Esophagus squamous epithelium (tissue), 4 donors: ENCODE measurements around the gene FANCE.
A peak's percentile ranks its signal among the peaks of the same experiment; 100 is the strongest.

Experiments
- POLR2A ChIP-seq, 4 donors: fragments of 450-650 bp; IDR thresholded peaks; one replicate each; pipeline ENCODE4 v1.6.1; 2017; ENCODE audit warnings: antibody characterized with exemption in 4 of 4, mild to moderate bottlenecking in 4 of 4, moderate library complexity in 3 of 4
- TF ChIP-seq, protein P1 (sequence below), 6 experiments: fragments of 450-650 bp in 4 of 6; fragments of 200-600 bp in 2 of 6; sonication (generic) in 2 of 6; IDR thresholded peaks; one replicate each; pipeline ENCODE4 v1.5.1; 2016 to 2019; ENCODE audit warnings: antibody characterized with exemption in 6 of 6, mild to moderate bottlenecking in 4 of 6, moderate library complexity in 4 of 6

DNA sequence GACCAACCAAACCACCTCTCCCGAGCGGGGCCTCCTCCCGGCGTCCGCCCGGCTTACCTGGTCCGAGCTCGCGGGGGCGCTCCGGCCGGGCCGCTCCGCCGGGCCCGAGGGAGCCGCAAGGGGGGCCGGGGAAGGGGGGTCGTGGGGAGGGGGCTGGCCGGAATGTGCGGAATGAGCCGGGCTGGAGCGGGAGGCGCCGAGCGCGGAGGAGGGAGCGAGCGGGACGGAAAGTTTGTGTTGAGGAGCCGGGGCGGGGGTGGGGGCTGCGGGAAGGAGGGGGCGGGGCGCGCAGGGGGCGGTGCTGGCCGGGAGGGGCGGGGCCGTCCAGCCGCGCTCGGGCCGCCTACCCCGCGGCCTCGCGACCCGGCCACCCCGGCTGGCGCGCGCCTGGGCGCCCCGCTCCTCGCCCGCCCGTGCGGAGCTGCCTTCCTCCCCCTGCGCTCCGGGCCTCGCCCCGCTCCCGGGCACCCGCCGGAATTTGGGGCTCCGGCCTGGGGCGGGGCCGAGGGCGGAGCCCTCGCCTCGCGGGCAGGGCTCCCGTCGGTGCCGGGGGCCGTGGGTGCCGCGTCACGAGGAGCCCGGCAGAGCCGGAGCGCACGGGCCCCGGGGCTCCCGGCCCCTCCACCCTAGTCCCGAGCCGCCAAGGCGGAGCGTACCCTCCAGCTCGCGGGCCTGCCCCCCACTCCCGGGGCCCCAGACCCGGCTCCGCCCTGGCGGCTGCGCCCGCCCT, 44.9 kb downstream of the FANCE start, which contains the start of gene TEAD3:
- TF ChIP-seq, protein P1, sequence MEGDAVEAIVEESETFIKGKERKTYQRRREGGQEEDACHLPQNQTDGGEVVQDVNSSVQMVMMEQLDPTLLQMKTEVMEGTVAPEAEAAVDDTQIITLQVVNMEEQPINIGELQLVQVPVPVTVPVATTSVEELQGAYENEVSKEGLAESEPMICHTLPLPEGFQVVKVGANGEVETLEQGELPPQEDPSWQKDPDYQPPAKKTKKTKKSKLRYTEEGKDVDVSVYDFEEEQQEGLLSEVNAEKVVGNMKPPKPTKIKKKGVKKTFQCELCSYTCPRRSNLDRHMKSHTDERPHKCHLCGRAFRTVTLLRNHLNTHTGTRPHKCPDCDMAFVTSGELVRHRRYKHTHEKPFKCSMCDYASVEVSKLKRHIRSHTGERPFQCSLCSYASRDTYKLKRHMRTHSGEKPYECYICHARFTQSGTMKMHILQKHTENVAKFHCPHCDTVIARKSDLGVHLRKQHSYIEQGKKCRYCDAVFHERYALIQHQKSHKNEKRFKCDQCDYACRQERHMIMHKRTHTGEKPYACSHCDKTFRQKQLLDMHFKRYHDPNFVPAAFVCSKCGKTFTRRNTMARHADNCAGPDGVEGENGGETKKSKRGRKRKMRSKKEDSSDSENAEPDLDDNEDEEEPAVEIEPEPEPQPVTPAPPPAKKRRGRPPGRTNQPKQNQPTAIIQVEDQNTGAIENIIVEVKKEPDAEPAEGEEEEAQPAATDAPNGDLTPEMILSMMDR (IDR thresholded peaks at IDR 0.05) = peak in 1 of 6 experiments; percentile 6
- peak in 2 of 4 donors; percentile 69 to 80 for TF ChIP-seq POLR2A (IDR thresholded peaks at IDR 0.05)
